HG02798 (cell line): ENCODE results near the gene ADAMTS2.

Experiments
- ATAC-seq: cut with Tn5 transposase; IDR thresholded peaks from one replicate; pipeline ENCODE4 v1.9.1; 2021; ENCODE audit warnings: mild to moderate bottlenecking; ENCODE audit not compliant: unreplicated experiment, poor library complexity

The ADAMTS2 gene

GRCh38 chr5:179346401-179346800, 1.1 kb upstream of the ADAMTS2 start:
- ATAC-seq = no peak

GRCh38 chr5:179345183-179345432, 153 bp downstream of the ADAMTS2 start:
- ATAC-seq = no peak

- ATAC-seq = no peak
These were observed 654 bp downstream of the ADAMTS2 start for GRCh38 chr5:179344431-179345182.

GRCh38 chr5:179343719-179344430, 1.4 kb downstream of the ADAMTS2 start:
- ATAC-seq = no peak

GRCh38 chr5:179343021-179343718, 2.1 kb downstream of the ADAMTS2 start:
- ATAC-seq = no peak

- no peak for ATAC-seq
These were observed 2.7 kb downstream of the ADAMTS2 start for GRCh38 chr5:179342577-179342976.

GRCh38 chr5:179340465-179340864, 4.8 kb downstream of the ADAMTS2 start:
- ATAC-seq = no peak

- ATAC-seq = no peak
These were observed 5.3 kb downstream of the ADAMTS2 start for GRCh38 chr5:179339996-179340395.

- ATAC-seq = no peak
These were observed 6.2 kb downstream of the ADAMTS2 start for GRCh38 chr5:179339081-179339480.

GRCh38 chr5:179337796-179338676, 7.2 kb downstream of the ADAMTS2 start:
- no peak for ATAC-seq

- no peak for ATAC-seq
These were observed 8.1 kb downstream of the ADAMTS2 start for GRCh38 chr5:179336871-179337795.

- ATAC-seq = no peak
These were observed 9.0 kb downstream of the ADAMTS2 start for GRCh38 chr5:179336126-179336870.

GRCh38 chr5:179333796-179334761, 11.2 kb downstream of the ADAMTS2 start:
- ATAC-seq = no peak

GRCh38 chr5:179332741-179333290, 12.4 kb downstream of the ADAMTS2 start:
- ATAC-seq = no peak

GRCh38 chr5:179331591-179332375, 13.5 kb downstream of the ADAMTS2 start:
- no peak for ATAC-seq

- ATAC-seq = no peak
These were observed 14.9 kb downstream of the ADAMTS2 start for GRCh38 chr5:179330186-179330900.
